SJCRH30 (cell line): ENCODE measurements around the gene CLIP3. TPM values are rescaled to one million over a fixed set of nuclear protein-coding genes. Genes with fewer than 3 reads are reported as not detected.
A peak's percentile ranks its signal among the peaks of the same experiment; 100 is the strongest.
"Not testable (repeated sequence)": the region's sequence is repeated elsewhere in the genome, so short reads cannot be mapped to it uniquely, and the experiment has no call there.

Experiments used
- DNase-seq, 2 experiments: peaks; one replicate each; pipeline ENCODE4 v3.0.0-alpha.2; 2015 to 2020
- H3K27ac ChIP-seq: fragments of 250-450 bp; sonication (Bioruptor Pico); 2 replicates; pipeline ENCODE4 v1.5.1; 2020; ENCODE audit warnings: mild to moderate bottlenecking, moderate library complexity
- H3K27me3 ChIP-seq: fragments of 250-450 bp; sonication (Bioruptor Pico); 2 replicates; pipeline ENCODE4 v1.5.1; 2020; ENCODE audit warnings: mild to moderate bottlenecking, moderate library complexity
- H3K36me3 ChIP-seq: fragments of 250-450 bp; sonication (Bioruptor Pico); 2 replicates; pipeline ENCODE4 v1.5.1; 2020; ENCODE audit warnings: mild to moderate bottlenecking, moderate library complexity
- H3K4me1 ChIP-seq: fragments of 250-450 bp; sonication (Bioruptor Pico); 2 replicates; pipeline ENCODE4 v1.5.1; 2020; ENCODE audit warnings: mild to moderate bottlenecking, moderate library complexity
- H3K4me3 ChIP-seq: fragments of 250-450 bp; sonication (Bioruptor Pico); 2 replicates; pipeline ENCODE4 v1.5.1; 2020; ENCODE audit warnings: mild to moderate bottlenecking, moderate library complexity
- H3K9me3 ChIP-seq: fragments of 250-450 bp; sonication (Bioruptor Pico); replicated peaks from 2 replicates; pipeline ENCODE4 v1.5.1; 2020; ENCODE audit warnings: mild to moderate bottlenecking, moderate library complexity
- total RNA-seq: library from RNA; depleted of rRNA; stranded (reverse); fragments of >200 nt; shearing (Covaris generic); gene quantifications from 2 replicates; pipeline ENCODE4 v1.2.3, GENCODE V29; 2014

CLIP3 gene
- total RNA-seq, 1 experiment from 2014 or later: 1.6 TPM

DNA sequence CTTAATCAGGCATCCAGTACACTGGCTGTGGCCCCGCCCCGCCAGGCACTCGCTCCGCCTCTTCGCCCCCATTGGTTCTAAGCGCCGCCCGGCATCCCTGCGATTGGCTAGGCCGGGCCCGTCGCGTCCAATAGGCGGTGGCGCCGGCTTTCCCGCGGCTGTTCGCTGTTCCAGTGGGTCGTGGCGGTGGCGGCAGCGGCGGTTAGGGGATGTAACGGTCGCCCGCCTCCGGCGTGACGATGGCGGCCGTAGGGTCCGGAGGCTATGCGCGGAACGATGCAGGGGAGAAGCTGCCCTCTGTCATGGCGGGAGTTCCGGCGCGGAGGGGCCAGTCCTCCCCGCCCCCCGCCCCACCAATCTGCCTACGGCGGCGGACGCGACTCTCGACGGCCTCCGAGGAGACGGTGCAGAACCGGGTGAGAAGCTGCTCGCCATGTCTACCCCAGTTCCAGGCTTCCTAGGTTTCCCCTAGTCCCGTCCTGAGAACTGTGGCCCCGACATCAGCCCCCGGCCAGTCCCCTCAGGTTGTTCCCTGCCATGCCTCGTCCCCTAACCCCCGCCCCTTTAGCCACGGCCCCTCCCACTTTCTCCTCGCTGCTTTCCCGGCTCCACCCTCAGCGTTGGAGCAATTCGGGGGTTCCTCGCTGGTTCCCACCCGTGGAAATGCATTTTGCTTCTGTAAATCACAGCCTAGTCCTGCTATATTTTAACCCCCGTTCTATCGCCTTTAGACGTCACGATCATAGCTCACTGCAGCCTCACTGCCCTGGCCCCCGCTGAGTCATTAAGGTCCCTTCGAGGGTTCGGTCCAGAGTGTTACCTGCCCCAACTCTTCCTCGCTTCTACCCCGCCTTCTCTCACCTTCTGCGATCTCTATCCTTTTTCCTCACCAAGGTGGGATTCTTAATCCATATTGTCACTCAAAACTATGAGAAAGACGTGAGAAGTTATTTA, 22.3 kb upstream of the CLIP3 start, which contains the start of gene WDR62:
TSS of gene WDR62 (plus strand) at position 165 of the 954 bp plus-strand sequence. CDS start at position 240, 75 bp downstream.
- Histone ChIP-seq H3K4me3 (peak within 1 kb of the TSS; percentile 85), H3K27me3 (no peaks in the 10 kb centered on the region), H3K4me1 (no peaks in the 10 kb centered on the region; the same call in 1 of the 2 replicates), H3K27ac (peak within 1 kb of the TSS; percentile 85), H3K36me3 (peaks cover 22% of the 10 kb centered on the region), H3K9me3 (no peaks in the 10 kb centered on the region)
- DNase-seq: peak; percentile 96 to 97

DNA sequence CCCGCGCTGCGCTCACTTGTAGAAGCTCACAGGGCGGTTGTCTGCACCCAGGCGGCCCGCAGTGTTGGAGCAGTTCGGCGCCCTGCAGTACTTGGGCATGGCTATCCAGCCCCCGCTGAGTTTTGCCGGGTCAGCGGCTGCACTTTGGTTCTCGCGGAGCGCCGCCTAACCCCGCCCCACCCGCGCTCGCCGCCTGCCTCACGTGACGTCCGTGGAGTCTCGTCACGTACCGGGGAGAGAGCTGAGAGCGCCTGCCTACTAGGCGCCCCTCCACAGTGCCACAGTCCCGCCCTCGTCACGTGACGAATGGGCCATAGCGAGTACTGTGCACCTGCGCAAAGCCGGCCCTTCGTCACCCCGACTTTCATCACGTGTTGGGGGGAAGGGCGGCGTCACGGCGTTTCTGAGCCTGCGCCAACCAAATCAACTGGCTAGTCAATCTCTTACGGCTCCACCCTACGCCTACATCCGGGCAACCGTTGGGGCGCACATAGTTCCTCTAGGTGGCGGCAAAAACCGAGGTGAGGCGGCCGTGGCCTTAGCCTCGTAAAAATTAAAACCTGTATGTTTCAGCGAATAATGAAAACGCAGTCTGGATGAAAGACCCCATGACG, 21.6 kb upstream of the CLIP3 start, which contains the start of gene THAP8:
TSS of gene THAP8 (minus strand) at position 167 of the 614 bp plus-strand sequence. CDS start at position 99, 68 bp downstream.
- Histone ChIP-seq H3K27ac (peak within 1 kb of the TSS; percentile 85), H3K27me3 (no peaks in the 10 kb centered on the region), H3K4me3 (peak within 1 kb of the TSS; percentile 85), H3K4me1 (no peaks in the 10 kb centered on the region; the same call in 1 of the 2 replicates), H3K36me3 (peaks cover 16% of the 10 kb centered on the region), H3K9me3 (no peaks in the 10 kb centered on the region)
- peak; percentile 100 for DNase-seq

DNA sequence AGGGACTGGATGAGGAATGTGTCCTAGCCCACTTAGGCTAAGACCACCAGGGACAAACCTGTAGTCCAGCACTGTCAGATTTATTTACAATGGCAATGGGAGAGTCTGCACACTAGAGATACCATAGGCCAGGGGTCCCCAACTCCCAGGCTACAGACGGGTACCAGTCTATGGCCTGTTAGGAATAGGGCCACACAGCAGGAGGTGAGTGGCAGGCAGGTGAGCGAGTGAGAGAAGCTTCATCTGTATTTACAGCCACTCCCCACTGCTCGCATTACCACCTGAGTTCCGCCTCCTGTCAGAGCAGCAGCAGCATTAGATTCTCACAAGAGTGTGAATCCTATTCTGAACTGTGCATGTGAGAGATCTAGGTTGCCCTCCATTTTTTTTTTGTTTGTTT, 19.0 kb upstream of the CLIP3 start:
- no peak for DNase-seq
- H3K36me3 ChIP-seq: no peaks in the 10 kb centered on the region
- H3K27me3 ChIP-seq: no peaks in the 10 kb centered on the region

DNA sequence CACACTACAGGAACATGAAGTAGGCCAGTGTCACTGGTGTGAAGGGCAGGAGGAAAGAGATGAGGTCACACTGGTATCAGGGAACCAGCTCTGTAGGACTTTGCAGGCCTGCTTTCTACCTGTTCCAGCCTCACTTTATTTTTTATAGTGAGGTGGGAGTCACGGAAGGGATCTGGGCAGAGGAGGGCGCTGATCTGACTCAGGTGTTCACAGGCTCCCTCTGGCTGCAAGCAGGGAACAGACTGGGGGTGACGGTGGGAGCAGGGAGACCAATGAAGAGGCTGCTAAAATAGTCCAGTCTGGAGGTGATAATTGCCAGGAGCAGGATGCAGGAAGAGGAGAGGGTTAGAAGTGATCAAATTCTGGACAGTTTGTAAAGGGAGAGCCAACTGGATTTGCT, 18.6 kb upstream of the CLIP3 start:
- no peak for DNase-seq
- no peak overlapping the region for H3K4me3 ChIP-seq
- no peaks in the 10 kb centered on the region for H3K27me3 ChIP-seq
- H3K27ac ChIP-seq: no peak overlapping the region
- no peaks in the 10 kb centered on the region; the same call in 1 of the 2 replicates for H3K4me1 ChIP-seq
- no peaks in the 10 kb centered on the region for H3K9me3 ChIP-seq
- no peaks in the 10 kb centered on the region for H3K36me3 ChIP-seq

More for the DNA sequence above, 19.0 kb upstream of the CLIP3 start:
- no peaks in the 10 kb centered on the region; the same call in 1 of the 2 replicates for H3K4me1 ChIP-seq
- no peak overlapping the region for H3K4me3 ChIP-seq
- no peaks in the 10 kb centered on the region for H3K9me3 ChIP-seq
- no peak overlapping the region for H3K27ac ChIP-seq

DNA sequence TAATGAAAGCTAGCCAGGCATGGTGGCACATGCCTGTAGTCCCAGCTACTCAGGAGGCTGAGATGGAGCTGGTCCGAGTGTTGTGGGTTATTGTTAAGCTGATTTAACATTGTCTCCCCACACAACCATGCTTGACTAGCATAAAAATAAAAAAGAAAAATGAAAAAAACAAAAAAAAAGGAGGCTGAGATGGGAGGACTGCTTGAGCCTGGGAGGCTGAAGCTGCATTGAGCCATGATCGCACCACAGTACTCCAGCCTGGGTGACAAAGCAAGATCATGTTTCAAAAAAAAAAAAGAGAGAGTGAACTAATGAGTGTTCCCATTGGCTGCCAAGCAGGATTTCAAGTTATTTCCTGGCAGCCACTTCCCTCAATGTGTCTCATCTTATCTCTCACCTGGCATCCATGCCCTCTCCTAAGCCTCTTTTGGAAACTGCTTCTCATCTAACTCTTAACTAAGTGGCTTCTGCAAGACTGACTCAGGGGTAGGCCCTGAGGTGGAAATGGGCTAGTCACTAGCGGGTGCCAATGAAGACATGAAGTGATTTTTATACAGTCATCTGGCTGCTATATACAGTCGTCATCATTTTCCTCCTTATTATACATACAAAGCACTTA, 16.5 kb upstream of the CLIP3 start:
- H3K4me1 ChIP-seq: no peaks in the 10 kb centered on the region; the same call in 1 of the 2 replicates
- H3K36me3 ChIP-seq: no peaks in the 10 kb centered on the region
- no peak overlapping the region for H3K27ac ChIP-seq
- no peaks in the 10 kb centered on the region for H3K9me3 ChIP-seq
- no peaks in the 10 kb centered on the region for H3K27me3 ChIP-seq
- H3K4me3 ChIP-seq: no peak overlapping the region
- DNase-seq: no peak

DNA sequence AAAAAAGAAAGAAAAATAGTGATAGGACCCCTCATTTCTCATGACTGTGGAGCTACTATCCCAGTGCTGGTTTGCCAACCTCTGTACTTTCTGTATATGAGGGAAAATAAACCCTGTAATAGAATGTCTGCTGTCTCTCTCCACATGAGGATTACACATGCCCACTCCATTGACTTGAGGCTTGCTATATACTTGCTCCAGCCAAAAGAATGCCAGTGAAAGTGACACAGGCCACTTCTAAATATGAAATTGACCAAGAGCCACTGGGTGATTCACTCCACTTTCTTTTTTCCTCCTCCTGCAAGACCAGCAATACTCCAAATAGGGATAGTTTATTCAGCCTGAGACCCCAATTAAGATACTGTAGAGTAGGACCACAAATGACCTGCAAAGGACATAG, 15.2 kb upstream of the CLIP3 start:
- H3K27me3 ChIP-seq: no peaks in the 10 kb centered on the region
- H3K36me3 ChIP-seq: no peaks in the 10 kb centered on the region
- no peak overlapping the region for H3K4me3 ChIP-seq
- no peaks in the 10 kb centered on the region for H3K9me3 ChIP-seq
- H3K27ac ChIP-seq: no peak overlapping the region
- H3K4me1 ChIP-seq: no peaks in the 10 kb centered on the region; the same call in 1 of the 2 replicates
- DNase-seq: no peak

GRCh38 chr19:36046443-36047050, 13.9 kb upstream of the CLIP3 start:
- DNase-seq: no peak
- Histone ChIP-seq H3K4me1 (no peaks in the 10 kb centered on the region), H3K27ac (no peak overlapping the region), H3K4me3 (no peak overlapping the region), H3K27me3 (no peaks in the 10 kb centered on the region), H3K9me3 (no peaks in the 10 kb centered on the region), H3K36me3 (no peaks in the 10 kb centered on the region)

- Histone ChIP-seq H3K9me3 (no peaks in the 10 kb centered on the region), H3K36me3 (no peaks in the 10 kb centered on the region), H3K27ac (no peak overlapping the region), H3K4me3 (no peak overlapping the region), H3K27me3 (no peaks in the 10 kb centered on the region), H3K4me1 (no peaks in the 10 kb centered on the region)
- no peak for DNase-seq
Measured at GRCh38 chr19:36043952-36044351, 11.3 kb upstream of the CLIP3 start.

DNA sequence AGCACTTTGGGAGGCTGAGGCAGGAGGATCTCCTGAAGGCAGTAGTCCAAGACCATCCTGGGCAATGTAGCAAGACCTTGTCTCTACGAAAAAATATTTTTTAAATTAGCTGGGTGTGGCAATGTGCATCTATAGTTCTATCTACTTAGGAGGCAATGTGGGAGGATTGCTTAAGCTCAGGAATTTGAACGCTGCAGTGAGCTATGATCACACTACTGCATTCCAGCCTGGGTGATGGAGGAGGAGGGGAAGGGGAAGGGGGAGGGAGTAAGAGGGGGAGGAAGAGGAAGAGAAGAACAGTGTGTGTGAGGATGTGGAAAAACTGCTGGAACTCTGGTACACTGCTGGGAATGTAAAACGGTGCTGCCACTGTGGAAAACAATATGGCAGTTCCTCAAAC, 9.2 kb upstream of the CLIP3 start:
- Histone ChIP-seq H3K27ac (no peak overlapping the region), H3K4me1 (no peaks in the 10 kb centered on the region), H3K27me3 (no peaks in the 10 kb centered on the region), H3K4me3 (no peak overlapping the region), H3K9me3 (no peaks in the 10 kb centered on the region), H3K36me3 (no peaks in the 10 kb centered on the region)
- no peak for DNase-seq

DNA sequence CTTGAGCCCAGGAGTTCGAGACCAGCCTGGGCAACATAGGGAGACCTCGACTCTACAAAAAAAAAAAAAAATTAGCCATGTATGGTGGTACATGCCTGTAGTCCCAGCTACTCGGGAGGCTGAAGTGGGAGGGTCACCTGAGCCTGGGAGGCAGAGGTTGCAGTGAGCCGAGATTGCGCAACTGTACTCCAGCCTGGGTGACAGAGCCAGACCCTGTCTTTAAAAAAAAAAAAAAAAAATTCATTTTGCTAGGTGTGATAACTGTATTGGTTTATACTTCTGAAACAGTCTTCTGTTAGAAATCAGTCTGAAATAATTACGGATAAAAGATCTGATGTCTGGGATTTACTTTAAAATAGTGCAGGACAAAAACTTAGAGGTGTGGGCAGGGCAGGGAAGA, 8.4 kb upstream of the CLIP3 start:
- H3K36me3 ChIP-seq, H3K27ac ChIP-seq, H3K9me3 ChIP-seq, H3K27me3 ChIP-seq, H3K4me3 ChIP-seq, H3K4me1 ChIP-seq, DNase-seq: not testable (repeated sequence)

DNA sequence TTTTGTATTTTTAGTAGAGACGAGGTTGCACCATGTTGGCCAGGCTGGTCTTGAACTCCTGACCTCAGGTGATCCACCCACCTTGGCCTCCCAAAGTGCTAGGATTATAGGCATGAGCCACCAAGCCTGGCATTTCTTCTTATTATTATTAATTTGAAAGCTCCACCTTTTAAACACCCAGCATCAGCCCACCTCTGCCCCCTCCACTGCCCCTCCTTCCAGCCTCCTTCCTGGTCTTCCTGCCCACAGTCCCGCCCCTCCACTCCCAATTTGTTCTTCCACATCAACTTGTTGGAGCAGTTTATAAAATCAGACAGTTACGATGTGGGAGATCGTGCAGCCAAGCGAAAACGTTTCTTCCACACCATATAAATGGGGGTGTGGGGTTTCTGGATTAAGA, 7.8 kb upstream of the CLIP3 start:
- H3K27ac ChIP-seq: no peak overlapping the region
- no peak overlapping the region for H3K4me3 ChIP-seq
- no peaks in the 10 kb centered on the region for H3K4me1 ChIP-seq
- no peak for DNase-seq
- H3K27me3 ChIP-seq: no peaks in the 10 kb centered on the region
- H3K9me3 ChIP-seq: no peaks in the 10 kb centered on the region
- H3K36me3 ChIP-seq: no peaks in the 10 kb centered on the region

DNA sequence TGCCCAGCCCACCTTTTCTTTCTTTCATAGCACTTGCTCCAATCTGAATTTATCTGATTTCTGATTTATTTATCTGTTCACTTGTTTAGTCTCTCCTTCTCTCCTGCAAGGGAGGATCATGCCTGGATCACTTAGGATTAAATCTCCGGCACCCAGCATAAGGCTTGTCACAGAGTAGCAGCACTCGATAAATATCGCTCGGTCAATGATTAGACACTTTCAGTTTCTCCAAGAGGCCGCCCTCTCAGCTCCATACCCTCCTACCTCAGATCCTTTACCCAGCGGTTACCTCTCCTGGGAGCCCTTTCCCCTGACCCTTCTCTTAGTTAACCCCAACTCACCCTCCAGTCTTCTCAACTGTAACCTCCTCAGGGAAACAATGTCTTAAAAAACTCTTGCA, 1.4 kb downstream of the CLIP3 start:
- H3K4me3 ChIP-seq: no peak overlapping the region
- no peaks in the 10 kb centered on the region for H3K4me1 ChIP-seq
- H3K9me3 ChIP-seq: no peaks in the 10 kb centered on the region

DNA sequence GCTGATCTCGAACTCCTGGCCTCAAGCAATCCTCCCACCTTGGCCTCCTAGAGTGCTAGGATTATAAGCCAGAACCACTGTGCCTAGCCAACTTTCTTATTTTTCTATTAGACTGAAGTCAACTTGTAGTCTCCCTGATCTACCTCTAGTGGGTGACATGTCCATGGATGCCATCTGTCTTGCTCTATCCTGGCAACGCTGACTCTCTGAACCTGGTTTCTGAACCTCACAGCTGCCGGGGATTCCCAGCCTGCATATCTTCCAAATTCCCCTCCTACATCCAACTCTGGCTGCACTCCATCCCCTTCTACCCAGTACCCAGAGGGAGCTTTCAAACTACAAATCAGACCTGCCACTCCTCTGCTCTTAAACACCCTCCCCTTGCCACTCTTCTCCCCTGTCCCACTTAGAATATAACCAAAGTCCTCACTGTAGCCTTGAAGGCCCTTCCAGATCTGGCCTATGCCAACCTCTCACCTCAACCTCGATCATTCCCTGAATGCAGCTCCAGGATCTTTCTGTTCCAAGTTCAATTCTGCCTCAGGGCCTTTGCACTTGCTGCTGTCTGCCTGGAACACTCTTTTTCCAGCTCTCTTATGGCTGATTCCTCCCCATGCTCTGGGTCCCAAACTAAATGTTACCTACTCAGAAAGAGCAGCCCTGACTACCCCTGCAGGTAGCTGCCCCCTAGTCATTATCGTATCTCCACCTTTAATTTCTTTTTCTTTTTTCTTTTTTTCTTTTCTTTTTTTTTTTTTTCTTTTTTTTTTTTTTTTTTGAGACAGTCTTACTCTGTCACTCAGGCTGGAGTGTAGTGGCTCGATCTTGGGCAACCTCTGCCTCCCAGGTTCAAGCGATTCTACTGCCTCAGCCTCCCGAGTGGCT, 2.2 kb downstream of the CLIP3 start:
- DNase-seq: no peak
- Histone ChIP-seq H3K9me3 (no peaks in the 10 kb centered on the region), H3K4me3 (no peak overlapping the region), H3K27ac (no peak overlapping the region), H3K27me3 (no peaks in the 10 kb centered on the region), H3K4me1 (no peaks in the 10 kb centered on the region), H3K36me3 (peaks cover 5% of the 10 kb centered on the region; the same call in 1 of the 2 replicates)

More for the DNA sequence above, 1.4 kb downstream of the CLIP3 start:
- Histone ChIP-seq H3K36me3 (0 out of 2 replicates have a peak, but pooled peaks cover 3% of the 10 kb centered on the region), H3K27ac (no peak overlapping the region), H3K27me3 (no peaks in the 10 kb centered on the region)
- no peak for DNase-seq
